Fibroblast of mammary gland (primary cell): ENCODE data around the gene HCFC1.

Experiments
- DNase-seq: peaks from one replicate; pipeline ENCODE4 v3.0.0-alpha.2; 2010; ENCODE audit warnings: low read depth
- H3K4me3 ChIP-seq: 2 replicates; pipeline ENCODE4 v1.5.1; 2011; ENCODE audit warnings: low read depth, mild to moderate bottlenecking, low read length, moderate library complexity; ENCODE audit not compliant: control insufficient read depth
- CTCF ChIP-seq: conservative IDR thresholded peaks from 2 replicates; pipeline ENCODE4 v1.5.1; 2011; ENCODE audit warnings: low read depth, low read length, inconsistent platforms; ENCODE audit not compliant: control insufficient read depth, insufficient read depth

HCFC1 gene

GRCh38 chrX:153965406-153965805 lies 6.2 kb downstream of the HCFC1 start:
- TF ChIP-seq CTCF = no peak
- H3K4me3 ChIP-seq = no peak overlapping the region
- DNase-seq = no peak

- no peak overlapping the region for H3K4me3 ChIP-seq
- no peak for TF ChIP-seq CTCF
- no peak for DNase-seq
These were observed 7.5 kb downstream of the HCFC1 start for GRCh38 chrX:153964105-153964504.

- H3K4me3 ChIP-seq = no peak overlapping the region
- no peak for TF ChIP-seq CTCF
- DNase-seq = no peak
These were observed 8.1 kb downstream of the HCFC1 start for GRCh38 chrX:153963546-153963945.

GRCh38 chrX:153961292-153961691 lies 10.3 kb downstream of the HCFC1 start:
- no peak overlapping the region for H3K4me3 ChIP-seq
- no peak for DNase-seq
- TF ChIP-seq CTCF = no peak

GRCh38 chrX:153960786-153961185 lies 10.8 kb downstream of the HCFC1 start:
- no peak for TF ChIP-seq CTCF
- no peak for DNase-seq
- H3K4me3 ChIP-seq = no peak overlapping the region

- no peak for DNase-seq
- no peak overlapping the region for H3K4me3 ChIP-seq
- TF ChIP-seq CTCF = no peak
These were observed 11.5 kb downstream of the HCFC1 start for GRCh38 chrX:153960077-153960476.

- DNase-seq = no peak
- H3K4me3 ChIP-seq = no peak overlapping the region
- TF ChIP-seq CTCF = no peak
These were observed 12.0 kb downstream of the HCFC1 start for GRCh38 chrX:153959649-153960048.
